ENCODE data around the gene KIAA2012.
"Not testable (repeated sequence)": the region's sequence is repeated elsewhere in the genome, so short reads cannot be mapped to it uniquely, and the experiment has no call there.

Gene KIAA2012

DNA sequence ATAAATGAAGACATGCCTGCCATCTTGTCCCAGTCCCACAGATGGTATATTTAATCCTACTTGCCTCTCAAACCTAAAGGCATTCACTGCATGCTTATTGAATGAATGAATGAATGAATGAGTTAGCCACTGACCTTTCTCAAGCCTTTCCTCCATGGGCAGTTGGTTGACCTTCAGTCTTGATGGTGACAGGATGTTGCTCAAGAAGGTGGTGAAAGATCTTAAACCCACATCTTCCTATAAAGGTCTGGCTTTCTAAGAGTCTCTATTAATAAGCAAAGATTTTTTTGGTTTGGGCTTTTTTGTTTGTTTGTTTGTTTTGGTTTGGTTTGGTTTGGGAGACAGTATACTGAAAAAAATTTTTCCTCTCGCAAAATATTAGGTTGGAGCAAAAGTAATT, 41.7 kb downstream of the KIAA2012 start:
- DNase-seq, result no peak

DNA sequence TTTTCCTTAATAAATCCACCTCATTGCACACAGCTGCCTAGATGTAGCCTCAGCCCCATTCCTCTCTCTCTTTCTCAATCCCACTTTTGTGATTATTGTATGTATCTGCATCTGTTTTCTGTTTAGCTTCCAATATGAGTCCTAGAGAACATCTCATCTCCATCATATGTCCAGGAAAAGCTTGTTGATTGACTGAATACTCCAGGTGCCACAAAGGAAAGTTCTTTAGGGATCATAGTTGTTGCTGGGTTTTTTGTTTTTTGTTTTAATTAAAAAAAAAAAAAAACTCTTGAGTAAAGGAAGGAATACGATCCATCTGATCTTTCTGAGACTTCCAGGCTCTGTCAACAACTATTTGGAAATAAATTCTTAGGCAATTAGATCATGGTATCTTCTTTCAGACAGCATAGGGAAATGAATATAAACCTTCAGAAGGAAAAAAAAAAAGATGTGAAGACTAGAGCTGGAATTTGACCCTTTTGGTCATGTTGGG, 42.5 kb downstream of the KIAA2012 start:
- DNase-seq, result no peak

DNA sequence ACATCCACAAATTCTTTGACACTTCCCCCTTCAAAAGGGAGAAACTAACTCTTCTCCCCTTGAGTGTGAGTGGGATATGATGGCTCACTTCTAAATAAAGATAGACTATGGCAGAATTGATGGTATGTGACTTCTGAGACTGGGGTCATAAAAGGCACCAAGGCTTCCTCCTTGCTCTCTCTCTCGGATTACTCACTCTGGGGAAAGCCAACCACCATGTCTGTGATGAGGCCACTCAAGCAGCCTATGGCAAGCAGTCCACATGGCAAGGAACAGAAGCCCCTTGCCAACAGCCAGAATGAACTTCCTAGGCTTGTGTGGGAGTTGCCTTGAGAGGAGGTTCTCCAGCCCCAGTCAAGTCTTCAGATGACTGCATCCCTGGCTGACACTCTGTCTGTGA, 43.6 kb downstream of the KIAA2012 start:
- no peak for DNase-seq

DNA sequence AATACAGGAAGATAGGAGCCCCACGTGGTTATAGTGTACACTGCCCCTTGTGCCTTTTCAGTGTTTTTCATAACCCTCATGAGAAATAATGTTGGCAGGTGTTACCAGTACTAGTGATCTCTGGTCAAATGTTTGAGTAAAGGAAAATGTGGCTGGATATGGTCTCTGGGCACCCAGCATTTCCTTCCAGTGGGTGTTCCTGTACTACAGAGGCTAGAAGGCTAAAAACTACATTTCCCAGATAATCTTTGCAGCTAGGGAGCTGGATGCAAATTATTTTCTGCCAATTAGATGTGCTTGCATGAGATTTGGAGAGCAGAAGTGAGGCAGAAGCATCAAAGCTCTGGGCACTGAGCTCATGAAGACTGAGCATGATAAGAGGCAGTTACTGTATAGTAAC, 45.1 kb downstream of the KIAA2012 start:
- DNase-seq, result no peak

DNA sequence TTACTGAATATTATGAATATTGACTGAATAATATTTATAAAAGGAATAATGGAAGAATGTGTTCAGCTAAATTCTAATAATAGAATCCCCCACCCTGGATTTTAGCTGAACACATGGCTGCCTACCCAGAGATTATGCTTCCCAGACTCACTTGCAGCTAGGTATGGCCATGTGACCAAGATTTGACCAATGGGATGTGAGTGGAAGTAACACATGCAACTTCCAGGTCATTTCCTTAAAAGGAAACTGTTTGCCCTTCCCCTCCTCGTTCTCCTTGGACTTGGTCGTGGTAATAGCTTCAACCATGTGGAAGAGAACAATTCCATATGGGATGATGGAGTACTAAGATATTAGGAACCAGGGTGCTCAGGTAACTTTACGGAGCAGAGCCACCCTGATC, 47.8 kb downstream of the KIAA2012 start:
- no peak for DNase-seq

DNA sequence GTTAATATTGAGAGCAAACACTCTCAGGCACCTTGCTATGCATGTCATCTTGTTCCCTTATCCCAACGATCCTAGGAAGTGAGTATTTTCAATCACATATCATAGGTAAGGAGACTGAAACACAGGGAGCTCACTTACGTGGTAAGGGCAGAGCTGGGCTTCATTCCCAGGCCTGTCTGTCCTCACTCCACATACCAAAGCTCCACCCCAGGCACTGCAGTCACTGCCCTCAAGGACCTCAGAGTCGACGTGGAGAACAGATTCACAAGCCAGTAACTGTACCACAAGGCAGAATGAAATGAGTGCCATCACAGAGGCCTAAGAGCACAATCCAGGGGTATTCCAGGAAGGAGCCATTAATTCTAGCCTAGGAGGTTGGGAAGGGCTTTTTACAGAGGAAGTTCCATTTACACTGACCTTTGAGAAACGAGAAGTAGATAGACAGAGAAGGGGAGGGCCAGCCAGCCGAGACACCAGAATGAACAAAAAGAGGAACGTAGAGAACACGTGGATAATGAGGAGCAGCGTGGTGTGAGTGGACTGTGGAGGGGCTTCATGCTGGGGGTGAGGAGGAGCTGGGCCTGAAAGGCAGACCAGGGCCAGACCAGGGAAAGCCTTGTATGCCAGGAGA, 48.6 kb downstream of the KIAA2012 start:
- DNase-seq, result peak in 9 of 58 donors; percentile 1 to 39 (median 19)

DNA sequence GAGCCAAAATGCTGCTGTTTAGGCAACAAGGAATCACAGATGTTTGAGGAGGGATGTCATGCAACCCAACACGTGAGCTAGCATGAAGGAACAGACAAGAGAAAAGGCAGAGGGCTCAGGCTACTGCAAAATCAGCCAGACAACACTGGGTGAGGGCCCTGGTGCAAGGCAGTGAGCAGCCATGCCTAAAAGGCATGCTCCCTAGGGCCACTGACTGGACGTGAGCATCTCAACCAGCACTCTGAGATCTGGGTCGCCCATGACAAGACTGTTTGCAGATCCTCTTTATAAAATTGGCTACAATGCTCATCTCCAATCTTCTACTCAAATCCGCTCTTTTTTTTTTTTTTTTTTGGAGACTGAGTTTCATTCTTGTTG, 49.1 kb downstream of the KIAA2012 start:
- peak in 3 of 58 donors; percentile 3 to 39 (median 37) for DNase-seq

DNA sequence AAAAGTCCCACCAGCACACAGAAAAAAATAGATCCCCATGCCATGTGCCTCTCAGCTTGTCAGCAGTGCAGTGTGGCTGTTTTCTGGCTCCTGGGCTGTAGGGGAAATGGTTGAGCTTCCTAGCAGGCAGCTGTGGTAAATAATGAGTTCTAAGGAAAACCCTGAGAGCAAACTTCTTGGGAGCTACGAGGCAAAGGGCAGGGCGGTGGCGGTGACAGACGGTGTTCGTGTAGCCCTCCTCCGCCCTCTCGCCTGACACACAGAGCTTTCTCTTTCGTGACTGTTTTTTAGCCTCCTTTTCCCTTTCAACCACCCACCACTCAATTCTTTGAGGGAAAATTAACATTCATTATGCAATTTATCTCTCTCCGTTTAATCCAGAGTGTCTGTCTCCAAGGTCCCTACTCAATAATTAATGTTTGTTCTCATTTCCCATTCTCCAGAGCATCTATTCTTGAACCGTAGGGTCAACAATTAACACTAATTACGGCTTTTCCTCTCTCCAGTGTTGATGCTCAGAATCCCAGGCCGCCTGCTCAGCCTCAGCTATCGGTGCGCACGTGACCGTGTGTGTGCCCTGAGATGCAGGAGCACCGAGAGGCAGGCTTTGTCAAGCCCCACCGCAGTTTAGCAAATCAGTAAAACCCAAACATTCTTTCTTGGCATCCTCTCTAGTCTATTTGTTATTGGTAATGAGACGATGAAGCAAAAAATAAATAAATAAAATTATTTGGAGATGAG, 50.1 kb downstream of the KIAA2012 start:
- DNase-seq, result peak in 12 of 58 donors; percentile 2 to 30 (median 6)

DNA sequence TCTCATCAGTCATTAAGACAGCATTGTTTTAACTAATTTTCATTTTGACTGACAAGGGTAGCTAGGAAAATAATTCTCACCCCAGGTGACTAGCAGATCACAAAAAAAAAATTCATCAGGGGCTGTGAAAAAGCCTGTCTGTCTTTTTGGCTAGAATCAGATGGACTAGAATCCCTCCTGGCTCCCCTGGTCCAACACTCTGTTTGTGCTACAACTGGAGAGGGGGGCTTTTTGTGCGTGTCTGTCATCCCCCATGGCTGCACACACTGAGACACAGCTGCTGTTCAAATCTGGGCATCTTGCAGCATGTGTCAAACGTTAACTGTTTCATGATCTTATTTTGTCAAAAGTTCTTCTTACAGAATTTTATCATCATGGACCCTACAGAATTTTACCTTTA, 51.2 kb downstream of the KIAA2012 start:
- no peak for DNase-seq

DNA sequence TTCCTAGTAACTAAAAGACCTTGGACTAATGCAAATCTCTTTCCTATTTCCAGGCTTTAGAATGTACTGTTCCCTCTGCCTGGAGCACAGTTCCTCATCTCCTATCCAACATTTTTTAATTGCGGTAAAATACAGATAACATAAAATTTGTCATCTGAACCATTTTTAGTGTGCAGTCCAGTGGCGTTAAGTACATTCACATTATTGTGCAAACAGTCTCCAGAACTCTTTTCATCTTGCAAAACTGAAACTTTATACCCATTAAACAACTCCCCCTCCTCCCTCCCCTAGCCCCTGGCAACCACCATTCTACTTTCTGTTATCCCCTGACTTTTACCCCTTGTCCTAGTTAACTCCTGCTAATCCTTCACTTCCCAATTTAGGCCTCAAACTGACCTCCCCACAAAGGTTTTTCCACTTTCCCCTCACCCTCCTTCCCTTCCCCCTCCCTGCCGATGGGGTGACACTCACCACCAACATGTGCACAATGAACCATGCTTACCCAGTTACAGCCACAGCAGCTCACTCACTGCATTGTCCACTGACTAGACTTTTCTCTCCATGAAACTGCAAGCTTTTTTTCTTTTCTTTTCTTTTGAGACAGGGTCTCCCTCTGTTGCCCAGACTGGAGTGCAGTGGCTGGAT, 54.8 kb downstream of the KIAA2012 start:
- no peak for DNase-seq

DNA sequence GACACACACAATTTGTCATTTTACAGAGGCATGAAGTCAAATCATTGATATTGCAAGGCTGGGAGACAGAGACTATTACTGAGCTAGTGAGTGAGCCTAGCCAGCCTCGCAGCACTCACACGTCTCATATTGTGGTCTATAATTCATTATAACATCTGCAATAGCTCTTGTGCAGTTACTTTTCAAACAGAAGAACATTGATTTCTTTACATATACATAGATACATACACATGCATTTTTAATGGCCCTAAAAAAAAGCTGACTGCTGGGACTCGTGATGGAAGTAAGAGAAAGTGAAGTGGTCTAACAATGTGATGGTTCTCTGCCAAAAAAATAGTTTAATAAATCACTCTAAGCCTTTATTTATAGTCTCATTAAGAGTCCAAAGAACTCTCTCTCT, 56.8 kb downstream of the KIAA2012 start:
- no peak for DNase-seq

DNA sequence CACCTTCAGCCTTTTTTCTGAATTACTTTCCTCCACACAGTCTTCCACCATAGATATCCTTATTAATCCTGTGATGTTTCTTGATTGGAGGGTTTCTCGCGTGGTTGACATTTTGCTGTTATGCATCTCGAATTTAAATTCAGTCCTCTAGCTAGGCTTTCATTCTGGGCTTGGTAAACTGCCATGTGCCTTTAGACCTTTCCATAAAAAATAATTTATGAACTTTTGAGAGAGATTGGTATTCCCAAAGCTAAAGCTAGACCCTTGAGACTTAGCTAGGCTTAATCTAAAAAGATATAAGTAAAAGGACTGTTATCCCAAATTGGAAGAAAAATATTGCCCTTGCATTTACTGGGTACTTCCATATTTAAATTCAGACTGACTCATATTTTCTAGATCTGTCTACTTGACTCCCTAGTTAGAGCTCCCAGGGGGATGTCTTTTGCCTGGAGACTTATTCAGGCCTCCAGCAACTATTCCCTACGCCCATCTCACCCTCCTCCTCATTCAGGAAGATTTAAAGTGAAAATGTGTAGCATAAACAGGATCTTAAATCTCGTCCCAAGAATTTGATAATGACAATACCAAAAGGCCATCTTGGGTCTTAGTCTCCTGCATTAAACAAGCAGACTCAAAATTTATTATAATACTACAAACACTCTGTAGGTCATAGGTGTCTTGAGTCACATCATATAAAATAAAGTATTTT, 60.3 kb downstream of the KIAA2012 start:
- no peak for DNase-seq

DNA sequence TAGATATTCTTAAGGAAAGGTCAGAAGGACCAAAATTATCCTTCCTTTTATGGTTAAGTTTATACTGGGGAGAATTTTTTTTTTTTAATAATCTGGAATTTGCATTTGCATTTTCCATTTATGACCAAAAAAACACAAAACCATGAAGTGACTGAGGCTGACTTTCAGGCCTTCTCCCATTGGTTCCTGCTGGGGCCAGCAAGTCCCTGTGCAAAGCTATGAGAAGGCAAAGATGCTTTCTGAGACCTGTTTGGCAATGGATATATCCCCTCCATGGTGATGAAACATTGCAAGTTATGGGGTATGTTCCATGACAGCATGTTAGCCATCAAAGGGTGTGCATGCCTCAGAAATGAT, 60.8 kb downstream of the KIAA2012 start:
- DNase-seq, result no peak

DNA sequence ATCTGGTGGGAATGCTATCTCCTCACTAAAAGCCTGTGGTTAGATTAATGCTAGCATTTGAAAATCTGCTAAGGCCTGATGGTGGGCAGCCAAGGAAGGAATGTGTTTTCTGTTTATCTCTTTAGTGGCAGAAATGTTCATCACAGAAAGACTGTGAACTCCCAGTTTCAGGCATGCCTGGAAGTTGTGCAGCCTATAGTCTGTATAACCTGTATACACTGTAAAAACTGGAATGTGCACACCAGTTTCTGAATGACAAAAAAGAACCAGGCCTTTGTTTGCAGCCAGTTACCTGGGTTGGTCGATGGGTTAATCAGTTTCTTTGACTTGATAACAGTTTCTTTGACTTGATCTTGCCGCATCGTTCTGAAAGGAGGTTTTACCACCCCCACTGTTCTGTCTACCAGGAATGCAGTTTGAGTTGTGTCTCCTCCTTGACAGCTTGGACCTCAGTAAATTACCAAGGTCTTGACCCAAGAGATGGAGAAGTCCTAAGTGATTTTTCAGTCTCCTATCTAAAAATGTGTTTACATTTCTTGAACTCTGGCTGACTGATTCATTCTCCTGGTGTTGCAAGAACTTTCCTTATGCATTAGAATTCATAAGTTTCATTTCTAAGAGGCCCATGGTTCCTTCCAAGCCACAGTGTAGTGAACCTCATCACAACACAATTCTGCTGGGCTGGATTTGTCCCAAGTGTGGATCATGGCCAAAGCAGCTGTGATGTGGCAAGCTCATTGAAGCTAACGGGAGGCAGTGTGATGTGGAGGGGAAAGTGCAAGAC, 62.2 kb downstream of the KIAA2012 start:
- DNase-seq, result peak in 18 of 58 donors; percentile 2 to 45 (median 14)

DNA sequence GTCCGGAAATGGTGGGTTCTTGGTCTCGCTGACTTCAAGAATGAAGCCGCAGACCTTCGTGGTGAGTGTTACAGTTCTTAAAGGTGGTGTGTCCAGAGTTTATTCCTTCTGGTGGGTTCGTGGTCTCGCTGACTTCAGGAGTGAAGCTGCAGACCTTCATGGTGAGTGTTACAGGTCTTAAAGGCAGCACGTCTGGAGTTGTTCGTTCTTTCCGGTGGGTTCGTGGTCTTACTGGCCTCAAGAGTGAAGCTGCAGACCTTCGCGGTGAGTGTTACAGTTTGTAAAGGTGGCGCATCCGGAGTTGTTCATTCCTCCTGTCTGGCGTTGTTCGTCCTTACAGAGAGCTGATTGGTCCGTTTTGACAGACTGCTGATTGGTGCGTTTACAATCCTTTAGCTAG, 63.0 kb downstream of the KIAA2012 start:
- not testable (repeated sequence) for DNase-seq

DNA sequence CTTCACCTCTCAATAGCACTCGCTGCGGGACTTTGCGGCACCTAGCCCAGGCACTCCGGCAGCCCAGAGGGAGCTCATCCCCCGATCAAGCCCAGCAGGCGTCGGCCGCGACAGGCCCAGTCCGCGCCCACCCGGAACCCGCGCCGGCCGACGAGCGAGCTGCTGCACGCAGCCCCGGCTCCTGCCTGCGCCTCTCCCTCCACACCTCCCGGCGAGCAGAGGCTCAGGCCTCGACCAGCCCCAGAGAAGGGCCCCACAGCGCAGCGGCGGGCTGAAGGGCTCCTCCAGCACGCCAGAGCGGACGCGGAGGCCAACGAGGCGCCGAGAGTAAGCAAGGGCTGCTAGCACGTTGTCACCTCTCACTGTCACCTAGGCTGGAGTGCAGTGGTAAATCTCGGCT, 63.5 kb downstream of the KIAA2012 start:
- no peak for DNase-seq

DNA sequence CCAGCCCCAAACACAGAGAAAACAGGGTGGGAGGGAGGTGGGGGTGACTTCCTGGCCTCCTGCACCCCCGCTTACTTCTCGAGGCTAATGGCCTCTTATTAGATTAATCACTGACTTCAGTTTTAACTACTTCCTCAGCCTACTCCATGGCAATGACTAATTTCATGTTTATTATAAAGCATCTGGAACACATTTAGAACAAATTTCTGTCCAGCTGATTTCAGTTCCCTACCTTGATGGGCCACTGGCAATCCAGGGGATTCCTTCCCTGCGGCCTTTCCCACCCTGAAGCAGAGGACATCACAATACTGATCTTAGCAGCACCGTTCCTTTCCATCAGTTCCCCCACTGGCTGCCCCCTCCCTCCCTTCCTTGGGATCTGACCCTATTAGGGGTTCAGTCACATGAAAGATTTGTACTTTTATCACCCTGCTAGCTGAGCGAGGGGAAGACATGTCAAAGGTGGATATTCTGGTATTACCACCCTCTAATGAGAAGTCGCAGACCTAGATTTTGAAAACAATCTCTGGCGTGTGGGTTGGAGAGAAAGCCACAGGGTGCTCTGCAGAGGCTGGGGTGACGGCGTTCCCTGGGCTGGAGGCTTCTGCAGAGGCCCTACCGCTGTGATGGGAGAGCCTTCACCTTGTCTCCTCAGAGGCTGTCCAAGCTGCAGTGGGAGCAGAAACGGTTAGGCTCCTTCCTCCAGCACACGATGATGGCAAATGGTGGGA, 67.6 kb downstream of the KIAA2012 start:
- no peak for DNase-seq

DNA sequence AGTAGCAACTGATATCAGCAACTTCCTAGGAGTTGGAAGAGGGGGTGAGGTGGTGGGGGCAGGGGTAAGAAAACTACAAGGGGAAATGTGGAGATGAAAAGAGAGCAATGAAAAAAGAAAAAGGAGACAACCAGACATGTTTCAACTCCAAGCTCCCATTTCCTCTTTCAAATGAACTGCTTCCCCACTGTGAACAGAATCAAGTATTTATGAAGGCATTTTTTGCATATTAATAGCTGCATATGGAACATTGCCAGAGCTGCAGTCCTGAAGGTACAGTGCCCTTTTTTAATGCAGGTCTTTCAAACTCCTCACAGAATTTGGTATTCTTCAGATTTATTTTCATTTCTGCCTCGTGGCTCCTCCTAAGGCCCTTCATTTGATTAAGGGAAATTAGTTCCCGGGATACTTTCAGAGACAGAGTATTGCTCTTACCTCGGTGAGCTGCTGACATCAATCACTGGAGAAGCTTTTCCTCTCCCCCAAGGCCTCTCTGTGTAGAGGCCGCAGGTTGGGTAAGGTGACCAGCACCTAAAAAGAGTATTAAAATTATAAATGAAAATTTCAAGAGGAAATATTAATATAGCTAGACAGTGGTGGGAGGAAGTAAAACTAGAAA, 68.4 kb downstream of the KIAA2012 start:
- DNase-seq, result no peak

DNA sequence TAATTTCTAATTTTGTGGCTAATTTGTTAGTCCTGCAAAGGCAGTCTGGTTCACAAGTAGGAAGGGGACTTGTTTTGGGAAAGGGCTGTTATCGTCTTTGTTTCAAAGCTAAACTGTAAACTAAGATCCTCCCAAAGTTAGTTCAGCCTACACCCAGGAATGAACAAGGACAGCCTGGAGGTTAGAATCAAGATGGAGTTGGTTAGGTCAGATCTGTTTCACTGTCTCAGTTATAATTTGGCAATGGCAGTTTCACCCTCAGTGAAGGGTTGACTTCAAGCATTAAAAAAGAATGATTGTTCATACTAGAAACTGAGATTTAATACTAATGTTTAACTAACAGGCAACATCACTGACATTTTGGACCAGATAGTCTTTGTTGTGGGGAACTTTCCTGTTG, 69.5 kb downstream of the KIAA2012 start:
- no peak for DNase-seq

DNA sequence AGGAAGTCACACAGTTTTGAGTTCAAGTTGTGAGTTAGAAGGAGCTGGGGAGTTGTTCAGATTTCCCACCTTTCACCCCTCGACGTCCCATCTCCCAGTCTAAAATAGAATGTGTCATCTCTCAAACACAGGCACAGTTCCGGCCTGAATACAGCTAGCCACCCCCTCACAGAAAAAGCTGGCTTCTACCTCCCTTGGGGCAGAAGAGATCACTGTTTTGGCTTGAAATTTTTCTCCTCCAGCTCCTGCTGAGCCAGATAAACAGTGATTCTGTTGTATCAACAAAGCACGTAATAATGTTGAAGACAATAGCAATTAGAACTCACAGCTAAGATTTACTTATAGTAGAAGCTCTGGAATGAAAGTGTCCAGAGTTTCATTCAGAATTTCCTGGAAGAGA, 74.7 kb downstream of the KIAA2012 start:
- no peak for DNase-seq

All from anterior cingulate cortex (tissue), 58 donors.